GM18868 (cell line): ENCODE results near the gene MYO3A.
A peak's percentile ranks its signal among the peaks of the same experiment; 100 is the strongest.
"Not testable (repeated sequence)": the region's sequence is repeated elsewhere in the genome, so short reads cannot be mapped to it uniquely, and the experiment has no call there.

Source experiments
- ATAC-seq: cut with Tn5 transposase; IDR thresholded peaks from one replicate; pipeline ENCODE4 v1.9.1; 2021; ENCODE audit warnings: mild to moderate bottlenecking, moderate library complexity; ENCODE audit not compliant: unreplicated experiment

The MYO3A gene

GRCh38 chr10:26067680-26068079 lies 133.7 kb downstream of the MYO3A start:
- no peak for ATAC-seq

DNA sequence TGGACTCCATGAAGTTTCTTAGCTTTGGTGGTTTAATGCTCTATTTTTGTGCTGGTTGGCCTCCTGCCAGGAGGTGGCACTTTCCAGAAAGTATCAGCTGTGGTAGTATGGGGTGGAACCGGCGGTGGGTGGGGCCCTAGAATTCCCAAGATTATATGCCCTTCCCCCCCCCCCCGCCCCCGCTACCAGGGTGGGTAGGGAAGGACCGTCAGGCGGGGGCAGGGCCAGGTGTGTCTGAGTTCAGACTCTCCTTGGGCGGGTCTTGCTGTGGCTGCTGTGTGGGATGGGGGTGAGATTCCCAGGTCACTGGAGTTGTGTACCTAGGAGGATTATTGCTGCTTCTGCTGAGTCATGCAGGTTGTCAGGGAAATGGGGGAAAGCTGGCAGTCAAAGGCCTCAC lies 146.9 kb downstream of the MYO3A start:
- not testable (repeated sequence) for ATAC-seq

- no peak for ATAC-seq
Observed at GRCh38 chr10:26081459-26081858, 147.4 kb downstream of the MYO3A start.

DNA sequence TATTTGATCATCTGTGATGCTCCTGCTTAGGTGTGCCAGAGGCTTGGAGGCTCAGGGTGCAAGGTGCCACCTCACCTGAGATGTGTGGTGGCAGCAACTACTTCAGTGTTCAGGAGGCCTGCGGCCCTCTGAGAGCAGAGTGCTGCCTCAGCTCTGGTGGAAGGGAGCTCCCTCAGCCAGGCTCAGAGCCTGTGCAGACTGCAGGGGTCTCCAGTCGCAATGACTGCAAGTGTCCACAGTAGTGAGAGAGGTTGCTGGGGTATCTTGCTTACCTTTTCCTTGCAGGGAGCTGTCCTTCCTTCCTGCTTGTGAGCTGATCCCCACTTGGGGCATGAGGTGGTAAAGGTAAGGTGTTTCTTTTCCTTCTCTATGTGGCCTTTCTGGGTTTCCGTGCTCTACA lies 151.5 kb downstream of the MYO3A start:
- ATAC-seq, result no peak

DNA sequence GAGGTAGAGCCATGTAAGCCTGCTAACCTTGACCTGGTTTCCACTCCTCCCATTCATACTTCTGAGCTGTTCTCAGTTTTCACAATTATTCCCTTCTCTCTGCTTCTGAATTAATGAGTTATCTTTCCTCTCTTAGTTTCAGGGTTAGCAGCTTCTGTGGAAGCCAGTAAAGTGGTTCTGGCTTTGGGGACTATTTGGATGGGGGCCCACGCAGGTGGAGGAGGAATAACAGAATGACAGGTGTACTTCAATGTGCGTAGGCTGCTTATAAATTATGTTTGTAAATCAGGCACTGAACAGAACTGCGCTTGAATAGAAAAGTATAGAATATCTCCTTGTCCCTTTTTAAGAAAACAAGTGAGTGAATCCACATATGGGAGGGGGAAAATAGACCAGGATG lies 153.6 kb downstream of the MYO3A start:
- ATAC-seq, result no peak

DNA sequence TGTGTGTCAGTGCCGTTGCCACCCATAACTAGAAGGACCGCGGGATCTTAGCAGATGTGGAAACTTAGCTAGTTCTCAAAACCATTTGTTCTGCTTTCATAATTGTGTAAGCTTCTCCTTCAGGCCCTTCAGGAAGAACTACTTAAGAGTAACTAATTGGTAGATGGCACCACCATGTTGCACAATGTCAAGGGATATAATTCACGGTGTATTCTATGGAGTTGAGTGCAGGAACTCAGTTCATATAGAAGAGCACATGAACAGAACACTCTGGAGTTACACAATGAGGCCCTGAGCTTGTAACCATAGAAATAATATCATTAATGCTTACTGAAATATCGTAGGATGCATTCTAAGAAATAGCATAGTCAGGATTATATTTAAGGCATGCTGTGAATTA lies 156.0 kb downstream of the MYO3A start:
- no peak for ATAC-seq

GRCh38 chr10:26090762-26091161 lies 156.7 kb downstream of the MYO3A start:
- ATAC-seq, result no peak

- peak; percentile 61 for ATAC-seq
Observed at GRCh38 chr10:26093229-26093628, 159.2 kb downstream of the MYO3A start.

- ATAC-seq, result no peak
Observed at GRCh38 chr10:26095781-26096180, 161.8 kb downstream of the MYO3A start.

DNA sequence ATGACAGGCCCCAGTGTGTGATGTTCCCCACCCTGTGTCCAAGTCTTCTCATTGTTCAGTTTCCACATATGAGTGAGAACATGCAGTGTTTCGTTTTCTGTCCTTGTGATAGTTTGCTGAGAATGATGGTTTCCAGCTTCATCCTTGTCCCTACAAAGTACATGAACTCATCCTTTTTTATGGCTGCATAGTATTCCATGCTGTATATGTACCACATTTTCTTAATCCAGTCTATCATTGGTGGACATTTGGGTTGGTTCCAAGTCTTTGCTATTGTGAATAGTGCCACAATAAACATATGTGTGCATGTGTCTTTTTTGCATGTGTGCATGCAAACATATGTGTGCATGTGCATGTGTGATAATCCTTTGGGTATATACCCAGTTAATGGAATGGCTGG lies 163.5 kb downstream of the MYO3A start:
- ATAC-seq, result not testable (repeated sequence)

DNA sequence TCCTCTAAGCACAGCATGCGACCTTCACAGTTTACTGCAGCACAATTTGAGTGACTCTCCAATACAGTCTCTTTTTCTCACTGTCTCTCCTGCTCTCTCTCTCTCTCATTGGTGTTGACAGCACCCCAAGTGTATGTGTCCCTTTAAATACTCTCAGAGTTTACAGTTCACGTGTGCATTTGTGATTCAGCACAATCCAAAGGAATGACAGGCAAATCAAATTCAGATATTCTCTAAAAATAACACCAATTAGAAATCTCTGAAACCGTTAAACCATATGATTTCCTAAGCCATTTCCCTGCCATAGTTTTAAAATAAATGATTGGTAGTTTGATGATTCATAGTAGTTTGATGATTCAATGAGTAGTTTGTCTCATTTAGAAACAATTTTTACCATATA lies 178.5 kb downstream of the MYO3A start:
- ATAC-seq, result no peak

DNA sequence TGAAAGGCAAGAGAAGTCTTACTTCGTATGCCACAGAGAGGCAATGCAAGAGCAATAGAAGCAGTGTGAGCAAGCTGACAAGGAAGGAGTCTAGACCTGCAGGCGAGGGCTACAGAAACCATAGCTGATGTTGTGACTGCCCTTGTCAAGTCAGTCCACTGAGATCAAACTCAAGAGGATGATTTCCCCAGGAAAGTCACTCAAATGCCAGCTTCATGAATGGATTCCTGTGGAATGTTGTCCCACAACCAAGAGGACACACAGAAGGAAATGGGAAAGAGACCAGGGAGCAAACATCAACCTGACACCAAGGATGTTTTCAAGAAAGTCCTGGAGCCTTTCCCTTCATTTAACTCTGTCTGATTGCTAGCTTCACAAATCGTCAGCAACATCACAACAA lies 204.6 kb downstream of the MYO3A start:
- ATAC-seq, result no peak

DNA sequence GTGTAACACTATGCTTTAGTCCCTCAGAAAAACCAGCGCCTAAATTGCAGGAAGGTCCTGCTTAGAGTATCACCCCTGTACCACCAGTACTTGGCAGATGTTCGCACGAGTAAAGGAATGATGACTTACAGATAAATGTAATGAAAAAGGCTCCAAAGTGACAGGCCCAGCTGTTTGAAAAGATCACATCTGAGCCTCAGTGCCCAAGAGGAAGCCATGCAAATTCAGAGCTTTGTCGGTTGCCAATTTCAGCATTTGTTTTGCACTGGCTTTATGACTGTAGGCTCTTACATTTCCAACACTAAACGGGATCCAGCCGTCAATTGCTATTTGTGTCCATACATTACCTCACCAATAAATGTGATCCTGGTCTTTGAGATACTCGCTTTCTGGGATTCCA lies 222.0 kb downstream of the MYO3A start:
- ATAC-seq, result no peak

GRCh38 chr10:26157734-26158133 lies 223.7 kb downstream of the MYO3A start:
- ATAC-seq, result no peak

GRCh38 chr10:26169466-26169865 lies 235.4 kb downstream of the MYO3A start:
- ATAC-seq, result no peak

- ATAC-seq, result no peak
Observed at GRCh38 chr10:26172131-26172530, 238.1 kb downstream of the MYO3A start.

DNA sequence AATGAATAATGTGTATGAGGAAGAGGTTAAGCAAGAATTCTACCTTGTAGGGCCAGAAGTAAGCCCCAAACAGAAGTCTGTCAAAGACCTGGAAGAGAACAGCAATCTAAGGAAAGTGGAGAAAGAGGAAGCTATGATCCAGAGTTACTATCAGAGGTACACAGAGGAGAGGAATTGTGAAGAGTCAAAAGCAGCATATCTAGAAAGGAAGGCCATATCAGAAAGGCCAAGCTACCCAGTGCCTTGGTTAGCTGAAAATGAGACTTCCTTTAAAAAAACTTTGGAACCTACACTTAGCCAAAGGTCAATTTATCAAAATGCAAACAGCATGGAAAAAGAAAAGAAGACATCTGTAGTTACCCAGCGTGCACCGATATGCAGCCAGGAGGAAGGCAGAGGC lies 239.8 kb downstream of the MYO3A start:
- ATAC-seq, result no peak

- ATAC-seq, result no peak
Observed at GRCh38 chr10:26177341-26177740, 243.3 kb downstream of the MYO3A start.

DNA sequence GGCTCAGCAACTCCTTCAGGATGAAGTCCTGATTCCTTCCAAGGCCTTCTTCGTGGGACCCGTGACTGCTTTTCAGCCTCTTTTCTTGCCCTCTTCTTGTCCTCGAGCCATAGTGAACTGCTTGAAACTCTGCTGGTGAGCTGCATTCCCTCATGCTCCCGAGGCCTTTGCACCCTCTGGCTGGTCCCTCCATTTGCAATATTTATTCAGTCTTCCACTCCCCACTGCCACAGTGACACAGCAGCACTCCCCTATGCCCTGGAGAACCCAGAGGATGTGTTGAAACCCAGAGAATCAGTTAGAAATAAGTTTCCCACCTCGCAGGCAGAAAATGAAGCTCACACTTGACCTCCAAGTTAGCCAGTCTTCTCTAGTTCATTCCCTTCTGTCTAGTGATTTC lies 260.2 kb downstream of the MYO3A start:
- no peak for ATAC-seq

DNA sequence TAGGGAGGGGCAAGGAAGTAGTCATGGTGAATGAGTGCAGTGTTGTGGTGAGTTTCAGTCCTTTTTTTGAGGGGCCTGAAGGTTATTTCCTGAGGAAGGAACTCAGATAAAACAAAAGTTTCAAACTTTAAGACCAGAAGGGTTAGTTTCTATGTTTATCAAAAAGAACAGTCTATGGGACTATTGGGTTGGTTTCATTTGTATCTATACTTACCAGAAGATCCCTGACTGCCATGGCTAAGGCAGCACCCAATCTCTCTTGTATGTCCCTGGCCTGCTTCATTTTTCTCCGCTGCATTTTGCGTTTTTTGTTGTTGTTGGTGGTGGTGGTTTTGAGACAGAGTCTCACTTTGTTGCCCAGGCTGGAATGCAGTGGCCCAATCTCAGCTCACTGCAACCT lies 263.2 kb downstream of the MYO3A start:
- no peak for ATAC-seq

GRCh38 chr10:26198119-26198518 lies 264.1 kb downstream of the MYO3A start:
- no peak for ATAC-seq

DNA sequence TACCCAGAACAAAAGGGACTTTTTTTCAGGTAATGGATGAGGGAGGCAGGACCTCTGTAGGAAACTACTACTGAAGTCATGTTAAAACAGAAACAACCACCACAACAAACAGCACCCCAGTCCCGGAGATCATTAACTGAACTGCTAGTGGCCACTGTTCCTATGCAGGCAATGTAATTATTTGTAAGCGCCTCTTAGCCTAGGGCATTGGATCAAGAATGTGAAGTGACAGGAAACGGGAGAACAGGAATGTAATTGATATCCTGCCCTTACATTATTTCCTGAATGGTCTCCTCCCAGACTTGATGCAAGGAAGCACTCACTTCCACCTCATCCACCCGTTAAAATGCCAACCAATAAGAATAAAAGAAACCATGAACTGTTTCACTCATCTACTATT lies 265.8 kb downstream of the MYO3A start:
- ATAC-seq, result no peak

DNA sequence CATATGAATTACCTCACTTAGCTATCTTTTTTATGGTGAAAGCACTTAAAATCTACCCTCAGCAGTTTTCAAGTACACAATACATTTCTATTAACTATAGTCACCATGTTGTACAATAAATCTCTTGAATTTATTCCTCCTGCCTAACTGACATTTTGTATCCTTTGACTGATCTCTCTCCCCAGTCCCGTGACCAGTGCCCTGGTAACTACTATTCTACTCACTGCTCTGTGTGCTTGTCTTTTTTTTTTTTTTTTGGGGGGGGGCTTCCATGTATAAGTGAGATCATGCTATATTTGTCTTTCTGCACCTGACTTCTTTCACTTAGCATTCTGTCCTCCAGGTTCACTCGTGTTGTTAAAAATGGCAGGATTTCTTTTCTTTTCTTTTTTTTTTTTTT lies 271.2 kb downstream of the MYO3A start:
- ATAC-seq, result no peak
